Measurements from ENCODE around the gene ISYNA1.

The ISYNA1 gene

DNA sequence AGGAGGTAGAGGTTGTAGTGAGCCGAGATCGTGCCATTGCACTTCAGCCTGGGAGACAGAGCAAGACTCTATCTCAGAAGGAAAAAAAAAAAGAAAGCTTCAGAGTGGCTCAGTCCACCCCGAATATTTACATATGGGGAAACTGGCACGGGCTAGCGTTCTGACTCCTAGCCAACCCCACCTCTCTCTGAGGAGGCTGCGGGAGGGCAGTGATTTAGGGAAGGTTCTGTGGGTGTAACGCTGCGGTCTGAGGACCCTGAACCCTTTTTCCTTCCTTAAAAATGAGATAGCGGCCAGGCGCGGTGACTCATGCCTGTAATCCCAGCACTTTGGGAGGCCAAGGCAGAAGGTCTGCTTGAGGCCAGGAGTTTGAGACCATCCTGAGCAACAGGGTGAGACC is 45.5 kb downstream of the ISYNA1 start:
- DNase-seq (ENCODE audit: low spot score), result no peak

DNA sequence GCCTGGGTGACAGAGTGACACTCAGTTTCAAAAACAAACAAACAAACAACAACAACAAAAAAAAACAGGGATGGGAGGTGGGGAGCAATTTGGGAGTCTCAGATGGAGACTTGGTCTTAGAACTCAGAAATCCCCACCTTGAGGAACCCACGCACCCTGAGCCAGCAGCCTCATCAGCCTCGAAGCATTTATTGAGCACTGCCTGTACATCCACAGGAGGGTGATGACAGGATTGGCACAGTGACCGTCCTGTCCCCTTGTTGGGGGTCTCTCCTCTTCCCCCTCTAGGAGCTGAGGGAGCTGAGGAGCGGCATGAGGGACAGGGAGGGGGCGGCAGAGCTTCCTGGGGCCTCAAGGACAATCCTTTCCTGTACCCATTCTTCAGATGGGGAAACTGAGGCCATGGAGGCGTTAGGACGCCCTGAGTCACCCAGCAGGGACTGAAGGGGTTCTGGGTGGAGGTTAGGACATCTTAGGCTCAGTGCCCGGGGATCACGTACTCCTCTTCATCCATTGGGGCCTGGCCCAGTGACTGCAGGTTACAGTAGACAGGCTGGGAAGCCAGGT is 46.3 kb downstream of the ISYNA1 start:
- no peak for DNase-seq (ENCODE audit: low spot score)

DNA sequence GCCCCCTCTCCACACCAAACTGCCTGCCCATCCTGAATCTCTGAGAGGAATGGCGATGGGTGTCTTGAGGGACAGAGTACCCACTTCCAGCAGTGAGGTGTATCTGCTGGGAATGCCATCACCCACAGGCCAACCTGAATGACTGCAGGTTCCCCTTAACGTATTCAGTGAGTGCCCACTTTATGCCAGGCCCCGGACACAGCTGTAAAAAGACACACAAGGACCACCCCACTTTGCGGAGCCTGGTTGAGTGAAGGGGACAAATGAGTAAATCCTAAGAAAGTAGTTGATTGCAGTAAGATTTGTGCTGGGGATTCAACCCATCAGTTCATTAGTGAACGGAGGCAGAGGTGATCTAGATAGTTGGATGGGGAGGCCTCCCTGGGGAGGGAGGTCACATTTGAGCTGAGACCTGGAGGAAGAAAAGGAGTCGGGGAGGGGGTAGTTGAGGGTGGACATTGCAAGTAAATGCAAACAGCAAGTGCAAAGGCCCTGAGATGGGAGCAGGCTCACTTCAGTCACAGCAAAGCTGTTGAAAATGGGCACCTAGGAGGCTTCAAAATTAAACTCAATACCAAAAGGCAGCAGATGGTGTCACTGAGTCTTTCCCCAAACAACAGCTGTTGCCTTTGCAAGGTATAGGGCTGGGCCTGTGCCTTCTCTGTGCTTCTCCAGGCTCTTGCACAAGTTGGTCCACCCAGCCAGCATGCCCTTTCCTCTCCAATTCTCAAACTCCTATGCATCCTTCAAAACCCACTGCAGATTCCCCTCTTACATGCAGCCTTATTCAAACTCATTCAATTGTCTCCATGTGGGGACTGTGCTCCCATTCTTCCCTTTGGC is 47.6 kb downstream of the ISYNA1 start:
- DNase-seq (ENCODE audit: low spot score), result no peak

- DNase-seq (ENCODE audit: low spot score), result no peak
Measured at GRCh38 chr19:18389726-18390064, 48.2 kb downstream of the ISYNA1 start.

DNA sequence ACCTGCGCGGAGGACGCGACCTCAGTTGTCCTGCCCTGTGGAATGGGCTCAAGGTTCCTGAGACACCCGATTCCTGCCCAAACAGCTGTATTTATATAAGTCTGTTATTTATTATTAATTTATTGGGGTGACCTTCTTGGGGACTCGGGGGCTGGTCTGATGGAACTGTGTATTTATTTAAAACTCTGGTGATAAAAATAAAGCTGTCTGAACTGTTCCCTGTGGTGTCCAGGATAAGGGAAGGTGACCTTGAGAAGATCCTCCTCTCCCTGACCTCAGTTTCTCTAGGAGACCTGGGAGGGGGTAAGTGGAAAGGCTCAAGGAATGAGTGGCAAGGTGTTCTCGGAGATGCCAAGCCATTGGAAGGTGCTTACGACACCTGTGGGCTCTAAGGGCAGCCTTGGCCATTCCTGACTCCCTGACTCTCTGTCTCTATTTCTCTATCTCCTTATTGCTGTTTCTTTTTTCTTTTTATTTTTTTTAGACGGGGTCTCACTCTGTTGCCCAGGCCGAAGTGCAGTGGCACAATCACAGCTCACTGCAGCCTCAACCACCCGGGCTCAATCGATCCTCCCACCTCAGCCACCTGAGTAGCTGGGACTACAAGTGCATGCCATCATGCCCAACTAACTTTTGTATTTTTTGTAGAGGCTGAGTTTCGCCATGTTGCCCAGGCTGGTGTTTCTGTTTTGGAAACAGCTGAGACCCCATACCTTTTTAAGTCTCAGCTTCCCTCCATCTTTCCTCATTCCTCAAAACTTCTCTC is 48.8 kb downstream of the ISYNA1 start:
- DNase-seq (ENCODE audit: low spot score), result no peak

- peak; percentile 86 for DNase-seq (ENCODE audit: low spot score)
Measured at GRCh38 chr19:18388100-18388959, 49.6 kb downstream of the ISYNA1 start.

DNA sequence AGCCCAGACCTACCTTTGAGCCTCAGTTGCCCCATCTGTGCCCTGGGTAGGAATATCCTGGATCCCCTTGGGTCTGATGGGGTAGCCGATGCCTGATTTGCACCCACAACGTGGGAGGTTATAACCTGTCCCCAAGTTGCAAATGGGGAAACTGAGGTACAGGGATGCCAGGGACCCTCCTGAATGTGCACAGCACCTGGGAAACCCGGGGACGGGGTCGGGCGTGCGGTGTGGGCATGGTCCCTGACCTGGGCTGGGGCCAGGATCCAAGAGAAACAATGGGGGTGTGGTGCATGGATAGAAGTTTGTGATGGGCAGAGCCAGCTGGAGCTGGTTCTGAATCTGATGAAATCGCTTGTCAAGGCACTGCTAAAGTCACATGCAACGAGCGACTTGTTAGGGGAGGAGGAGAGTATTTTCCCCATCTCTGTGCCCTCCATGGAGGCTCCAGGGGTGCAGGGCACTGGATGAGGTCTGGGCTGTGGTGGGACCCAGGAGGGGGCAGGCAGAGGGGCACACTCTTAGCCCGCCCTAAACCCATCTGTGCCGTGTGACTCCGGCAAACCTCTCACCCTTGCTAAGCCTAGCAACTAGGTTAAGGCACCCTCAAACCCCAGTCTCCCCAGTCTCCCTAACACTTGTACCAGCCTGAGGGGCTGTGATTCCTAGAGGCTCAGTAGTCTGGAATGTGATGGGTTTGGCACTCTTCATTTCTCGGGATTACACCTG is 51.2 kb downstream of the ISYNA1 start:
- DNase-seq (ENCODE audit: low spot score), result no peak

- DNase-seq (ENCODE audit: low spot score), result peak; percentile 85
Measured at GRCh38 chr19:18385675-18386542, 52.0 kb downstream of the ISYNA1 start, which contains the start of gene GDF15. TSS of gene GDF15 (plus strand) at chr19:18386158. CDS start at chr19:18386190, 32 bp downstream.

- DNase-seq (ENCODE audit: low spot score), result no peak
Measured at GRCh38 chr19:18385359-18385674, 52.6 kb downstream of the ISYNA1 start.

DNA sequence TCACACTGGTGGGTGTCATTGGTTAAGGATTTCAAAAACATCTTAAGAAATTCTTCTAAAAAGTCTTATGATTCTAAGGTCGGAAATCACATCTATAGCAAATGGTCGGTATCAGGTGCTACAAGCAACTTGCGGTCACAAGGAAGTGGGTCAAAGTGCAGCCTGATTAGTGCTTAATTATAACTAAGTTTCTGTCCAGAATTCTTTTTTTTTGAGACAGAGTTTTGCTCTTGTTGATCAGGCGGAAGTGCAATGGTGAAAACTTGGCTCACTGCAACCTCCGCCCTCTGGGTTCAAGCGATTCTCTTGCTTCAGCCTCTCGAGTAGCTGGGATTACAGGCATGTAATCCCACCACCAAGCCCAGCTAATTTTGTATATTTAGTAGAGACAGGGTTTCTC is 53.2 kb downstream of the ISYNA1 start:
- no peak for DNase-seq (ENCODE audit: low spot score)
